HG03354 (cell line): Measurements from ENCODE around the gene WDR37.

Source experiments
- ATAC-seq: cut with Tn5 transposase; IDR thresholded peaks from one replicate; pipeline ENCODE4 v1.9.1; 2021; ENCODE audit warnings: mild to moderate bottlenecking; ENCODE audit not compliant: unreplicated experiment, poor library complexity, severe bottlenecking

WDR37 gene

GRCh38 chr10:1068380-1069361, 12.5 kb downstream of the WDR37 start:
- no peak for ATAC-seq

- ATAC-seq: no peak
These were observed 14.7 kb downstream of the WDR37 start for GRCh38 chr10:1070919-1071318.

- ATAC-seq: no peak
These were observed 18.0 kb downstream of the WDR37 start for GRCh38 chr10:1074052-1074747.

GRCh38 chr10:1074748-1075308, 18.6 kb downstream of the WDR37 start:
- no peak for ATAC-seq

GRCh38 chr10:1078668-1079067, 22.5 kb downstream of the WDR37 start:
- no peak for ATAC-seq

GRCh38 chr10:1083581-1083980, 27.4 kb downstream of the WDR37 start:
- ATAC-seq: no peak

GRCh38 chr10:1084011-1084950, 28.1 kb downstream of the WDR37 start:
- ATAC-seq: no peak

GRCh38 chr10:1085258-1085657, 29.1 kb downstream of the WDR37 start:
- ATAC-seq: no peak

- ATAC-seq: no peak
These were observed 30.6 kb downstream of the WDR37 start for GRCh38 chr10:1086787-1087186.

GRCh38 chr10:1089017-1089689, 33.0 kb downstream of the WDR37 start:
- ATAC-seq: no peak

GRCh38 chr10:1090696-1091095, 34.5 kb downstream of the WDR37 start:
- ATAC-seq: no peak

- ATAC-seq: no peak
These were observed 37.5 kb downstream of the WDR37 start for GRCh38 chr10:1093696-1094095.

GRCh38 chr10:1094112-1095057, 38.2 kb downstream of the WDR37 start:
- no peak for ATAC-seq

- no peak for ATAC-seq
These were observed 39.3 kb downstream of the WDR37 start for GRCh38 chr10:1095498-1095897.

GRCh38 chr10:1096287-1096889, 40.2 kb downstream of the WDR37 start:
- ATAC-seq: no peak

GRCh38 chr10:1097436-1097835, 41.3 kb downstream of the WDR37 start:
- no peak for ATAC-seq

- ATAC-seq: no peak
These were observed 44.0 kb downstream of the WDR37 start for GRCh38 chr10:1100143-1100542.
